H1 (cell line): ENCODE results near the gene MRTFA.

ENCODE experiments used
- CTCF ChIP-seq, 3 experiments: IDR thresholded peaks; 1 replicate in 2 of 3; 2 replicates in 1 of 3; pipeline versions ENCODE4 v1.5.1 to v1.6.1; 2011; ENCODE audit warnings: low read length in 3 of 3, mild to moderate bottlenecking in 3 of 3, inconsistent platforms in 2 of 3, low read depth in 1 of 3, moderate library complexity in 1 of 3; ENCODE audit not compliant: insufficient read depth in 1 of 3; ENCODE audit errors: control extremely low read depth in 1 of 3
- EZH2 ChIP-seq: fragments of 200-600 bp; sonication (generic); IDR thresholded peaks from 2 replicates; pipeline ENCODE4 v1.7.1; 2012; ENCODE audit warnings: low read depth, mild to moderate bottlenecking, moderate library complexity, low read length, inconsistent platforms; ENCODE audit not compliant: severe bottlenecking
- RAD21 ChIP-seq, 2 experiments: IDR thresholded peaks in 1 of 2; conservative IDR thresholded peaks in 1 of 2; 2 replicates each; pipeline ENCODE4 v1.6.1; 2011; ENCODE audit warnings: low read depth in 2 of 2, low read length in 2 of 2, improper control_type of control experiment in 1 of 2, inconsistent platforms in 1 of 2, mild to moderate bottlenecking in 1 of 2, moderate library complexity in 1 of 2
- RFX5 ChIP-seq: IDR thresholded peaks from 2 replicates; pipeline ENCODE4 v1.6.1; 2011; ENCODE audit warnings: low read depth, low read length, improper control_type of control experiment, borderline replicate concordance
- SP2 ChIP-seq: IDR thresholded peaks from 2 replicates; pipeline ENCODE4 v1.6.1; 2012; ENCODE audit warnings: mild to moderate bottlenecking, low read length, inconsistent platforms

GRCh38 chr22:40391417-40391816 is 245.1 kb downstream of the MRTFA start:
- TF ChIP-seq EZH2 (no peak), SP2 (no peak), CTCF (IDR thresholded peaks at IDR 0.05; ENCODE audit: control extremely low read depth in 1 of 3, insufficient read depth in 1 of 3, low read depth in 1 of 3, low read length in 3 of 3) (no peak), RAD21 (IDR thresholded peaks at IDR 0.05 in 1 of 2, conservative IDR thresholded peaks at IDR 0.05 in 1 of 2; ENCODE audit: low read depth in 2 of 2, low read length in 2 of 2) (no peak), RFX5 (no peak)
